GM12801 (cell line): Measurements from ENCODE around the gene ZNF597.

ENCODE experiments used
- TF ChIP-seq, protein P1 (sequence below): IDR thresholded peaks from one replicate; pipeline ENCODE4 v1.5.1; 2011; ENCODE audit warnings: control low read depth; ENCODE audit not compliant: insufficient read length; ENCODE audit errors: extremely low read depth

The ZNF597 gene

DNA sequence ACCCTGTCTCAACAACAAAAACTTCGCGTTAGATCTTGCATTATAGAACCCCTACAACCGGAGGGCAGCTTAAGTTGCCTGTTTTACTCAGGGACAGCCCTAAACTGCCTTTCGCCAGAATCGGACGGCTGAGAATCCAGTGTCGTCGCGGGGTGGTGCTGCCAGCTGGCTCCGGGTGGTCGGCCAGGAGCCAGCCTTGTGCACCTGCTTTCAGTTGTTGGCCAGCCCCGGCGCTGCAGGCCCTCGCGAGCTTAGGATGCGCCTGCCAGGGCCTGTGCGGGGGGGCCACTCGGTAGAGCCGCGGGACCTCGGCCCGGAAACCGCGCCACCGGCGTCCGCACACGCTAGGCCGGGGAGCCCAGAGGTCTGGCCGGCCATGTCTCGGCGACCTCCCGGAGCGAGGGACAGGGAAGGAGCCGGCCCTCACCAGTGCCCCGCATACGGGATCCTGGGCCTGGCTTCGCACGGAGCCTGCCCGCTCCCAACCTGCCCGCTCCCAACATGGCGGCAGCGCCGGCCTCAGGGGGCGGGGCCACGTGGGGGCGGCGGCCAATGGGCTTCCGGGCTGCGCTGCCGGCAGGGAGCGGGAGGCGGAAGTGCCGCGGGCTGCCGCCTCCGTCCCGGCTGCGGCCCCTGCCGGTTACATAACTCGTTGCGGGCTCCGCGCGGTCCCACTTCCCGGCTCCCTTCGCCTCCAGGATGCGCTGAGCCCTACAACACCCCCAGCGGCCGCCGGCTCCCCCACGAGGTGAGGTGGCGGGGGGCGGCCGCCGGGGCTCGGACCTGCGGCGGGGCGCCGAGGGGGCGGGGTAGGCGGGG, 14.3 kb upstream of the ZNF597 start:
- TF ChIP-seq, protein P1, sequence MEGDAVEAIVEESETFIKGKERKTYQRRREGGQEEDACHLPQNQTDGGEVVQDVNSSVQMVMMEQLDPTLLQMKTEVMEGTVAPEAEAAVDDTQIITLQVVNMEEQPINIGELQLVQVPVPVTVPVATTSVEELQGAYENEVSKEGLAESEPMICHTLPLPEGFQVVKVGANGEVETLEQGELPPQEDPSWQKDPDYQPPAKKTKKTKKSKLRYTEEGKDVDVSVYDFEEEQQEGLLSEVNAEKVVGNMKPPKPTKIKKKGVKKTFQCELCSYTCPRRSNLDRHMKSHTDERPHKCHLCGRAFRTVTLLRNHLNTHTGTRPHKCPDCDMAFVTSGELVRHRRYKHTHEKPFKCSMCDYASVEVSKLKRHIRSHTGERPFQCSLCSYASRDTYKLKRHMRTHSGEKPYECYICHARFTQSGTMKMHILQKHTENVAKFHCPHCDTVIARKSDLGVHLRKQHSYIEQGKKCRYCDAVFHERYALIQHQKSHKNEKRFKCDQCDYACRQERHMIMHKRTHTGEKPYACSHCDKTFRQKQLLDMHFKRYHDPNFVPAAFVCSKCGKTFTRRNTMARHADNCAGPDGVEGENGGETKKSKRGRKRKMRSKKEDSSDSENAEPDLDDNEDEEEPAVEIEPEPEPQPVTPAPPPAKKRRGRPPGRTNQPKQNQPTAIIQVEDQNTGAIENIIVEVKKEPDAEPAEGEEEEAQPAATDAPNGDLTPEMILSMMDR: no peak

DNA sequence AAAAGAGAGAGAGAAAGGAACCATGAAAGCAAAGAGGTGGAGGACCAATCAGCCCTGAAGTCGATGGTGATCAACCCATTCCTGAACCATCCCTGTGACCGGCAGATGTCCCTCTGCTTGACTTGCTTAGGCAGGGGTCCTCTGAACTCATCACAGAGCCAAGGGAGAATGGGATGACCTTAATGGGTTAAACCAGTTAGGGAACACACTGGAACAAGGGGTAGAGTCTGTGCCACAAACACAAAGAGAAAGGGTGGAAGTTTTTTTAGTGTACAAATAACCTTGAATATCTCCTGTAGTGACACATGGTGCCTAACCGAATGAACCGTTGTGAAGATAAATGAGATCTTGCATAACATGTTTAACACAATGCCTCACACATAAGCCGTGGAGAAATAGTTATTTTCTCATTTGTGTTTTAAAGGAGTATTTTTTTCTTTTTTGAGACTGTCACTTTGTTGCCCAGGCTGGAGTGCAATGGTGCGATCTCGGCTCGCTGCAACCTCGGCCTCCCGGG, 11.4 kb upstream of the ZNF597 start:
- TF ChIP-seq, protein P1: no peak

DNA sequence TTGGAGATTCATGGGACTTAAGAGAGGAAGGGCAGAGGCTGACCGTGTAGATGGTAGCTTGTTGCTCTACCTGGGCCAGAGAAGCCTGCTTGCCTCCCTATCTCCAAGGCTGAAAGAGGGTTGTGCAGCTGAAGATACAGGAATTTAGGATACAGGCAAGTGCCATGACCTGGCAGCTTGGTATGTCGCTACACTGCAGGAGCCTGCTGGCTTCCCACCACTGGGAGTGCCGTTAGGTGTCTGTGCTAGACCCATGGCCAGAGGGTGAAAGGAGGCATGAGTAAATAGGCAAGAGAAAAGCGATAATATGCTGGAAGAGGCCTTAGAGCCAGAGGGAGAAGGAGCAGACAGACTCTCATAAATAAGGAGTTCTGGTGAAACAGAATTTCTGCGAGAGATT, 10.8 kb upstream of the ZNF597 start:
- TF ChIP-seq, protein P1: no peak

DNA sequence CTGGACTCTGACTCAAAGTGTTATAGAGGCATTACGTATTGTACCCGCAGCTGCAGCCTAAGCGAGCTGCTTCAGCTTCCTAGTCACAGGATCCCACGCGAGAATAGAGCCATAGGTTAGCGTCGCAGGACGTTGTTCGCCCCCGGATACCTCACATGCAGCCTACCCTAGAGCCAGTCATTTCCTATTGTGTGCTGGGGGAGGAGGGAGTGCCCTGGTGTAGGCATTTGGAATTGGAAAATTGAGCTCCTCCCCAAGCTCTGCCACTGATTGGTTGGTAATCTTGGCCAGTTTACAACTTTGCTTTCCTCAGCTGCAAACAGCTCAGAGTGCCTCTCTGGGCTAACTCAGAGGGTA, 706 bp upstream of the ZNF597 start:
- TF ChIP-seq, protein P1: no peak

DNA sequence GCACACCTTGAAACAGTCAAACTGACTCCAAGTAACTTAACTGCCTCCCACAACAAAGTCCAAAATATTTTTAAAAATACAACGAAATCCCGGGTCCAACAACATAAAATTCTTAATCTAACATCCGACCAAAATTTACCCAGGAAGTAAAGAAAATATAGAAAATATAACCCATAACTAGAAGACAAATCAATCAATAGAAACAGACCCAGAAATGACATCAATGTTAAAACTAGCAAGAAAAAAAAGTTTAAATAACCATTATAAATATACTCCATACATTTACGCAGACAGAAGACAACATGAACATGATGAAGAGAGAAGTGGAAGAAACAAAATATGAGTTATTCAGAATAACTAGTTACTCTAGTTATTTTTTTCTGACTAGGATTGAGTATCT, 3.7 kb downstream of the ZNF597 start:
- TF ChIP-seq, protein P1: no peak

DNA sequence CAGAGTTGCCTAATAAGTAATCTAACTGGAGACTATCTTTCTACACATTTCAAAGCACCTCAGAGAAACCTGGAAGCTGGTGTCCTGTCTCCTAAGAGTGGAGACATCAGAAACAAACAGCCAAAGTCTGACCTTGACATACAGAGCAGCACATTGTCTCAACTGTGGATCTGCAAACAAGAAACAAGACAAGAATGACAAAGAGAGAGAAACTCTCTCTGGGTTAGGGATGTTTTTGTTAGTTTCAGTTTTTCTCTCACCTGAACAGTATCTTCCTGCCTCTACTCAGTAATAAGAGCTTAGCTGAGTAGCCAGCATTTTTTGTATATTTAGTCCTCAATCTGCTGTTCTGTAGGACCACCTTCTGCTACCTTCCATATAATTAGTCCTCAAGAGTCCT, 8.9 kb downstream of the ZNF597 start:
- TF ChIP-seq, protein P1: no peak

DNA sequence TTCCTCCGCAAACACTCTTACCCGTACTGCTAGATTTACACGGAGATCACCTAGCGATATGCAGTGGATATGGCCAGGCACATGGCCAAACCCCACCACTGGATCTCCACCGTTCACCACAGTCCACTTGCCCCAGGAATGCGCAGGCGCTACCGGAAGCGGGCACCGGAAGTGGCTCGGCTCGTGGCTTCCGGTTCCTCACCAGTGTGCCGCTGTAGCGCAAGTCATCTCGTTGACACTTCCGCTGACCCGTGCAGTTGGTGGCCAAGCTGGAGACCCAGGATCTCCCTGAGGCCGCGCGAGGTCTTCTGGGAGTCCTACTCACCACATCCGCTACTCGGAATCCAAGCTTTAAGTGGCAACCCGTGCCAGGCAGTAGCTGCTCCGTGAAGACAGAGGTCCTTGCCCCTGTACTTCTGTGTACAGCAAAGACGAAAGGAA, 11.5 kb downstream of the ZNF597 start:
- TF ChIP-seq, protein P1: no peak
